AG09319 (cell line): ENCODE measurements around the gene TMEM168.
"Not testable (repeated sequence)": the region's sequence is repeated elsewhere in the genome, so short reads cannot be mapped to it uniquely, and the experiment has no call there.

Source experiments
- DNase-seq: peaks from one replicate; pipeline ENCODE4 v3.0.0-alpha.2; 2010; ENCODE audit warnings: low read depth; ENCODE audit errors: extremely low read depth
- TF ChIP-seq, protein P1 (sequence below): IDR thresholded peaks from 2 replicates; pipeline ENCODE4 v1.5.1; 2011; ENCODE audit warnings: low read depth, mild to moderate bottlenecking, inconsistent platforms, low read length, moderate library complexity

TMEM168 gene

DNA sequence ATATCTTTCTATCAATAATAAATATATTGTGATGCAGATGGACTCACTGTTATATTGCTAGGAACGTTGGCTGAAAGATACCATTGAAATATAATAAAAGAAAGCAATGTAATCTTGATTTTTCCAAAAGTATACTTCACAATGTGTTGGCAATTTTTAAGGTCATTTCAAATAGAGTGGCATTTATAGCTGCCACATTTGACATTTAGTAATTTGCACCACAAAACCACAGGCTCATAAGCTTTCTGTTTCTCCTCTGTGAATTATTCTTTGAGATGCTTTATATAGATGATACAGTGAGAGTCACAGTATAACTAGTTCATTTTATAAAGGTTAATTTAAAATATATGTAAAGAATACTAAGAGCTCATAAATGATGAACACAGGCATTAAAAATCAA lies 44.6 kb downstream of the TMEM168 start:
- TF ChIP-seq, protein P1, sequence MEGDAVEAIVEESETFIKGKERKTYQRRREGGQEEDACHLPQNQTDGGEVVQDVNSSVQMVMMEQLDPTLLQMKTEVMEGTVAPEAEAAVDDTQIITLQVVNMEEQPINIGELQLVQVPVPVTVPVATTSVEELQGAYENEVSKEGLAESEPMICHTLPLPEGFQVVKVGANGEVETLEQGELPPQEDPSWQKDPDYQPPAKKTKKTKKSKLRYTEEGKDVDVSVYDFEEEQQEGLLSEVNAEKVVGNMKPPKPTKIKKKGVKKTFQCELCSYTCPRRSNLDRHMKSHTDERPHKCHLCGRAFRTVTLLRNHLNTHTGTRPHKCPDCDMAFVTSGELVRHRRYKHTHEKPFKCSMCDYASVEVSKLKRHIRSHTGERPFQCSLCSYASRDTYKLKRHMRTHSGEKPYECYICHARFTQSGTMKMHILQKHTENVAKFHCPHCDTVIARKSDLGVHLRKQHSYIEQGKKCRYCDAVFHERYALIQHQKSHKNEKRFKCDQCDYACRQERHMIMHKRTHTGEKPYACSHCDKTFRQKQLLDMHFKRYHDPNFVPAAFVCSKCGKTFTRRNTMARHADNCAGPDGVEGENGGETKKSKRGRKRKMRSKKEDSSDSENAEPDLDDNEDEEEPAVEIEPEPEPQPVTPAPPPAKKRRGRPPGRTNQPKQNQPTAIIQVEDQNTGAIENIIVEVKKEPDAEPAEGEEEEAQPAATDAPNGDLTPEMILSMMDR: no peak
- no peak for DNase-seq

DNA sequence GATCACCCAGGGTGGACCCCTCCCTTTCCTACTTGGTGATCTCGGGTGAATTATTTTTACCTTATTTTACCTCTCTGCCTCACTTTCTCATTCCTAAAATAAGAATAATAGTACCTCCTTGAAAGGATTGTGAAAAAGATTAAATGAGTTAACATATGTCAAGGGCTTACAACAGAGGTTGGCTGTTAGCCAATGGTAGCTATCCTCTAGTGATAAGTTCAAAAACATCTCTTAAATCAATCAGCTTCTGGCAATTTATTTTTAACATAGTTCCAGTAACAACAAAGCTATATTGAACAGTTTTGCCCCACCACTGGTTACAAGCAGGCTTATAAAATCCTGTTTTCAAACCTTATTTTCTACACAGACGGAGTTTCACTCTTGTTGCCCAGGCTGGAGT lies 45.4 kb downstream of the TMEM168 start:
- DNase-seq: no peak
- TF ChIP-seq, protein P1: no peak

DNA sequence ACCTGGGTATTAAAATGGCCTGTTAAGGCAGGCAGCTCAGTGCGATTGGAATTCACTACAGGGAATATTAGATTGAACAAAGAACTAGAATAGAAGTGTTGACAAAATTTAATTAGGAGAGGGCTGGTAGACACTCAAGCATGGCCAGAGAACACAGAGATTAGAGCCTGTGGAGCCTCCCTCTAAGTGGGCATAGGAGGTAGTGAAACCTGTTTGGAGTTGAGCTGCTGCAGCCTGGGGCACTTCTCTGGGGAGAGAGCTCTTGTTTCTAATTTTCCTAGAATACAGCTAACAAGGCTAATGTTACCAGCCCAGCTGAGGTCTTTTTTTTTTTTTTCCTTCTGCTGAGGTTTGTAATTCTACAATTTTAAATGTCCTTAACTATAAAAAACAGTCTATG lies 46.4 kb downstream of the TMEM168 start:
- DNase-seq: no peak
- TF ChIP-seq, protein P1: no peak

DNA sequence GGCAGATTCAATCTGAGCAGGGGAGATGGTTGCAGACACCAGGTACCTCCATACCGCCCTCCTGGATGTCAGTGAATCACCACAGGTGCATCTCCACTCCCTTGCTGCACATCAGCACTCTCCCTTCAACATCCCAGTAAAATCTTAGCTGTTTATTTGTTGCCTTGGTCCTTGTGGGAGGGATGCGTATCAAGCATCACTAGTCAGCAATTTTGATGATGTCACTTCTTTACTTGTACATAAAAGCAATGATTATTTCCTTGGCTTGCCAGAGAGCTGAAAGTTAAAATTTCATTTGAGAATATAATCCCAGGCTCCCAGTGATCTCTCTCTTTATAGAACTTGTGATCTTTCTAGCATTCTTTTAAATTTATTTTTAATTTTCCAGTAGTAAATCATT lies 49.5 kb downstream of the TMEM168 start:
- DNase-seq: no peak
- TF ChIP-seq, protein P1: no peak

DNA sequence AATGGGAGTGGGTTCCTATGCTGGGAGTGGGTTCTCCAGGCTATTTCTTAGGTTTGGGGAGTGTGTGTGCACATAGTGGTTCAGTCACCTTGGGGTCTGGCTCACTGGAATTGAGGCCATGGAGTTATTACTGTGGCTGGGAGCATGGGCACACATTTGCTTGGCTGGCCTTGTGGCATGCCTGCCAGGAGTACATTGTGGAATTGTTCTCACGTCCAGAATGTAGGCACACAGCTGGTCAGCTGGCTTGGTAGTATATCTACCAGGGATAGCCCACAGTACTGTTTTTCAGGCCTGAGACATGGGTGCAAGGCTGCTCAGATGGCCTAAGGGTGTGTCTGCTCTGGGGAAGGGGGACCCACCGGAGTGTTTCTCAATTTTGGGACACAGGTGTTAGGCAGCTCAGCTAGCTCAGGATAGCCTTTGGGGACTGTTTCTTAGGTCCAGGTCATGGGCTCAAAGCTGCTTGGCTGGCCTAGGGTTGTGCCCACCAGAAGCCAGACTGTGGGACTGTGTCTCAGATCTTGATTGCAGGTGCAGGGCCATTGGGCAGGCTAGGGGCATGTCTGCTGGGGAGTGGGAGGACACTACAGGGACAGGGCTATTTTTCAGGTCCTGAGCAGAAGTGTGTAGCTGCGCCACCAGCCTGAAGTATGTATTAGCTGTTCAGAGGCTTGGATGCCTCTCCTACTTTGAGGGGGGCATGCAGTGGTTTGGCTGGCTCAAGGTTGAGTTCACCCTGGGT lies 50.6 kb downstream of the TMEM168 start:
- TF ChIP-seq, protein P1: no peak
- DNase-seq: no peak

DNA sequence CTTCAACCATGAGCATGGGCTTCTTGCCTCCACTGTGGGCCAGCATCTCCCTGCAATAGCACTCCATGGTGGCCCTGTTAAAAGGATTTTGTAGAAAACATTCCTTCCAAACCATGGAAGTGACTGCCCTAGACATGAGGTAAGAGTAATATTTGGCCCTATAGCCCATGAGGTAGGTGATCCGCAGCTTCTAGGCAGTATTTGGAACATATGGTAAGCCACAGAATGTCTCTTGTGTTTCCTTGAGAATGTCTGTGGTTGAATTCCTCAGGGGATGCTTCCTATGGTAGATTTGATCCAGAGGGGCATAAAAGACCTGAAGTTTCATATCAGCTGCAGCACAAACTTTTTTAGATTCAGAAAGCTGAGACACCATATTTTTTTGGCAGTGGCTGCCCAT lies 54.9 kb downstream of the TMEM168 start:
- TF ChIP-seq, protein P1: no peak
- DNase-seq: no peak

DNA sequence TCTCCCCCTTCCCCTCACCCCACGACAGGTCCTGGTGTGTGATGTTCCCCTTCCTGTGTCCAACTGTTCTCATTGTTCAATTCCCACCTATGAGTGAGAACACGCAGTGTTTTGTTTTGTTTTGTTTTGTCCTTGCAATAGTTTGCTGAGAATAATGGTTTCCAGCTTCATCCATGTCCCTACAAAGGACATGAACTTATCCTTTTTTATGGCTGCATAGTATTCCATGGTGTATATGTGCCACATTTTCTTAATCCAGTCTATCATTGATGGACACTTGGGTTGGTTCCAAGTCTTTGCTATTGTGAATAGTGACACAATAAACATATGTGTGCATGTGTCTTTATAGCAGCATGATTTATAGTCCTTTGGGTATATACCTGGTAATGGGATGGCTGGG lies 58.9 kb downstream of the TMEM168 start:
- DNase-seq: not testable (repeated sequence)

DNA sequence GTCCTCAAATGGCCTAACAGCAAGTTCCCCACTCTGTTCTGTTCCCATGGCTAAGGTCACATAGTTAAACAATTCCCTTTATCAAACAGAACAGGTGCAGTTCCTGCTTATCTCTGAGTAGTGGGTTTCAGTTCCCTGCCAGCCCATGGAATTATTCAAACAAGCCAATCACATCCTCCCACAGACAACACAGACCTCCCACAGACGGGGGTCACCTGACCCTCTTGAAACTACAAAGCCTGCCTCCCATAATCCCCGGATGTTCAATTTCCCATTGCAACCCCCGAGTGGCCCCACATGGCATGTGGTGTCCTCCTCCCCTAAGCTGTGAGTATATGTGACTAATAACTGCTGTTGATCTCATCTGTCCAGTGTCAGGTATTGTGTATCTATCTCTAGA lies 64.1 kb downstream of the TMEM168 start:
- DNase-seq: no peak
- TF ChIP-seq, protein P1: no peak
